NCI-H446 (cell line): ENCODE measurements around the gene MAGEA11.
"Not testable (repeated sequence)": the region's sequence is repeated elsewhere in the genome, so short reads cannot be mapped to it uniquely, and the experiment has no call there.

Source experiments
- DNase-seq, 2 experiments: peaks; one replicate each; lab custom pipeline; 2025; lab: John Stamatoyannopoulos, UW

Gene MAGEA11

DNA sequence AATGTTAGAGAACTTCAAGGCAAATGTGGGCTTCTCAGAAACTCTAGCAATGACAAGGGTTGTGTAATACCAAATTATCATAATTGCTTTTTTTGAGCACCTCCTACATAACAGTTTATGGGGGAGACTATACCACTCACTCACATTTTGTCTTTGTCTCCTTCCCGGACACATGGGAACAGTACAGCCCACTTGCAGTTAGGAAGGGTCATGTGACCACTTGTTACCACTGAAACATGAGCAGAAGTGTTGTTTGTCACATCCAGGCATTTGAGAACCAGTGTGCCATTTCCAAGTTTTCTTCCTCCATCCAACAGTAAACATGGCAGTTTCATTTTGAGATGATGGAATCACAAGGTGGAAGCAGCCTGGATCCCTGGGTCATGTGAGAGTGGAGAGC is 6.9 kb downstream of the MAGEA11 start:
- no peak for DNase-seq

DNA sequence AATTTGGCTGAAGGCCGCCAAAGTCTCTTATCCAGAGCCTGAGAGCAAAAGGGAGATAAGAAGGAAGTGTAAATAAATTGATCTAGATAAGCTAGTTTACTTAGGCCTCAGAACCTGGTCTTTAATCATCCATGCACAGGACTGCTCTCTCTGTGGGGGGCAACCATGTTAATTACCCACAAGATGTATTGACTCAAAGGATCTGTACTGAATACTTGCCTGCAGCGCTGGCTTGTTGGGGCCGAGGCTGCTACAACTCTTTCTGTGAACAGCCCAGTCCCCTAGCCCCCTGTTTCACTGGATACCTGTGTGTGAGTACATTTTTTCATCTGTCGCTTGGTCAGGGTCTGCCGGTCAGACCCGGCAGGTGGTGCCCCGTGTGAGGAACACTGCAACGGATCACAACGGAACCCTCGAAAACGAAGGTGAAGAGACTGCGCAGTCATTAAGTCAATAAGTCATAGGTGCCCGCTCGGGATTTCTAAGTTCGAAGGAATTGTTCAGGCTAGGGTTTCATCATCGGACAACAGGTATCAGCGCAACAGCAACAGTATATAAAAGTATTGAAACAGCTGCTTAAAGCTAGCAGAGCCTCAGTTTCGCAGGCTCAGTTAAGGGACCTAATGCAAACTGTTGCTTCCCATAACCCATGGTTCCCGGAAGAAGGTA is 8.3 kb downstream of the MAGEA11 start:
- no peak for DNase-seq

DNA sequence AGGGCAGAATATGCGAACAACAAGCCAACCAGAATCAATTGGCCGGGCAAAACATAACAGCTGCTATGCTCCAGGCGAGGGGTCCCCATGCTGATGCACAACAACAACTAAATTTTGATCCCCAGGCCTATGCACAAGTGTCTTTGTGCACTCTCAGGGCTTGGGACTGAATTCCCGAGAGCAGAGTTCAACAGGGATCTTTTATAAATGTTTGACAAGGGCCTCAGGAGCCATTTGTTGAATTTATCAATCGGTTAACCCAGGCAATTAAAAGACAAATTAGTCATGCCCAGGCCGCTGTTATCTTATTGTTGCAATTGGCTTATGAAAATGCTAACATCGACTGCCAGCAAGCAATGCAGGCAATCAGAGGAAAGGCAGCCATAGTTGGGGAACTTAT is 9.4 kb downstream of the MAGEA11 start:
- DNase-seq: not testable (repeated sequence)

DNA sequence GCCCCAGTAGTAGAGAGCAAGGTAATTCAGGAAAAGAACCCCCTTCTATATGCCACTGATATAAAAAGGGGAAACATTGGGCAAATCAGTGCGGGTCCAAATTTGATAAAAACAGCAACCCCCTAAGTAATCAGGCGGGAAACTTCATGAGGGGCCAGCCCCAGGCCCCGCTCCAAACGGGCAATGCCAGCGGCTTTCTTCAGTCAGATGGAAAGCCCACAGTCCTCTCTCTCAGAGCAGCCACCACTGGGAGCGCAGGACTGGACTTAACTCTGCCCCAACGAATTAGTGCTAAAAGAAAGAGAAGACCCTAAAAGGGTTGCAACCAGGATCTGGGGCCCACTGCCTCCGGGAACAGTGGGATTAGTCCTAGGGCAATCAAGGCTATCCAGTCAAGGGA is 9.9 kb downstream of the MAGEA11 start:
- no peak for DNase-seq

DNA sequence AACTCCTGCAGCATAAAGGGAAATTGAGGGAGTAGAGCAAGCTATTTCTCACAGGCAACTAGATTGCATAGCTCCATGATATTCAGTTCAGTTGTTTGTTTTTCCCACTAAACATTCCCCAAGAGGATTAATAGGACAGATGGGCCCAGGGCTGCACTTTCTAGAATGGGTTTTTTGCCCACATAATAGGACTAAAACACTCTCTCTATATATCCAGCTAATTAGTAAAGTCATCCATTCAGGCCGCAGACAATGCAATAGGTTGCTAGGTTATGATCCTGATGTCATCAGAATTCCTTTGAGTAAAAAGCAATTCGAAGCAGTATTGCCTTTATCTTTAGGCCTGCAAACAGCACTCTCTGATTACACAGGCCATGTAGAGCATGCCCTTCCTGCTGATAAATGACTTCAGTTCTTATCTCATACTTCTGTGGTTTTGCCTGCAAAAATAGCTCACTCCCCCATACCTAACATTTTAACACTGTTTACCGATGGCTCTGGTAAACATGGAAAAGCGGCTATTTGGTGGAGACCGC is 11.8 kb downstream of the MAGEA11 start:
- DNase-seq: not testable (repeated sequence)

DNA sequence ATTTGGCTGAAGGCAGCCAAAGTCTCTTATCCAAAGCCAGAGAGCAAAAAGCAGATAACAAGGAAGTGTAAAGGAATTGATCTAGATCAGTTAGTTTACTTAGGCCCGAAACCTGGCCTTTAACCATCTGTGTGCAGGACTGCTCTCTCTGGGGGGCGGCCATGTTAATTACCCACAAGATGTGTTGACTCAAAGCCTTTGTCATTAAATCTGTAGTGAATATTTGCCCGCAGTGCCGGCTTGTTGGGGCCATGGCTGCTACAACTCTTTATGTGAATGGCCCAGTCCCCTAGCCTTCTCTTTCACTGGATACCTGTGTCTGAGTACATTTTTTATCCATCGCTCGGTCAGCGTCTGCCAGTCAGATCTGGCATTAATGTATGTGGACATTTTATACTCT is 15.4 kb downstream of the MAGEA11 start:
- not testable (repeated sequence) for DNase-seq

DNA sequence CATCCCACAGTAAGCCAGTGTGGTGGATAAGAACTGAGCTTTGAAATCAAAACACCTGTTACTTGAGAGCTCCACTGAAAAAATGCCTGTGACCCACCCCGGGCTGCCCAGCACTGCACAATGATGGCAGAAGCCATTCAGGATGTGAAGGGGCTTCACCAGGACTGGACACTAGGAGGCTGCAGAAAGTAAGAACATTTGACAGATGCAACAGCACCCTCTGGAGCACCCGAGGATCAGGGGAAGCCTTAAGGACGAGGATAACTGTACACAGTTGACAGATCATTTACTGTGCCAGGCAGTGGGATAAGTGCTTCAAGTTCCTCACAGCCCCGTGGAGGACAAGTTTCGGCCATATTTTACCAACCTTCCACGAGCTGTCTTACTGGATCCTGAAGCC is 30.4 kb downstream of the MAGEA11 start:
- DNase-seq: not testable (repeated sequence)

DNA sequence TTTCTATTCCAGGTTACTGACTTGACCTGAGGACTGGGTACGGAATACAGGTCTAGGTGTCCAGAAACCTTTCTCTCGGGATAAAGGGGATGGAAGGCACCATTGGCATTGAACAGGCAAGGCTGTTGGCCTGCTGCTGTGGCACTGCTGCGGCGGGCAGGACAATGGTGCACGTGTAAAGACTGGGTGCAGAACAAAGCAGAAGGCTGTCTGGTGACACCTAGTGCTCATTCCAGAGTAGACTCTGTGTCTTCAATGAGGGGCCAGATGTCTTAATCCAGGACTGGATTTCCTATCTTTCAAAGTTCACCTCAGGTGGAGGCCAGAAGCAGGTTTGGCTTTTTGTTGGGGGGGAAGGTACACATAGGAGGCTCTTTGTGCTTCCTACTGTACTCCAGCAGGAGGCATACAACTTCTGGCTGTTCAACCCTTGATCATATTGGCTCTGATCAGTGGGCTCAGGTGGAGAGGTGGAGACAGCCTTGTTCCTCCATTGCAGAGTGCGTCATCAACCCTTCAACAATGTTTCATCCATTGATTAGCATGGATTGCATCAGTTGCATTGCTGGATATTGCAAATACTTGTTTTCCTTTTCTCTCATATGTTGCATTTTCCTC is 34.6 kb downstream of the MAGEA11 start:
- not testable (repeated sequence) for DNase-seq

DNA sequence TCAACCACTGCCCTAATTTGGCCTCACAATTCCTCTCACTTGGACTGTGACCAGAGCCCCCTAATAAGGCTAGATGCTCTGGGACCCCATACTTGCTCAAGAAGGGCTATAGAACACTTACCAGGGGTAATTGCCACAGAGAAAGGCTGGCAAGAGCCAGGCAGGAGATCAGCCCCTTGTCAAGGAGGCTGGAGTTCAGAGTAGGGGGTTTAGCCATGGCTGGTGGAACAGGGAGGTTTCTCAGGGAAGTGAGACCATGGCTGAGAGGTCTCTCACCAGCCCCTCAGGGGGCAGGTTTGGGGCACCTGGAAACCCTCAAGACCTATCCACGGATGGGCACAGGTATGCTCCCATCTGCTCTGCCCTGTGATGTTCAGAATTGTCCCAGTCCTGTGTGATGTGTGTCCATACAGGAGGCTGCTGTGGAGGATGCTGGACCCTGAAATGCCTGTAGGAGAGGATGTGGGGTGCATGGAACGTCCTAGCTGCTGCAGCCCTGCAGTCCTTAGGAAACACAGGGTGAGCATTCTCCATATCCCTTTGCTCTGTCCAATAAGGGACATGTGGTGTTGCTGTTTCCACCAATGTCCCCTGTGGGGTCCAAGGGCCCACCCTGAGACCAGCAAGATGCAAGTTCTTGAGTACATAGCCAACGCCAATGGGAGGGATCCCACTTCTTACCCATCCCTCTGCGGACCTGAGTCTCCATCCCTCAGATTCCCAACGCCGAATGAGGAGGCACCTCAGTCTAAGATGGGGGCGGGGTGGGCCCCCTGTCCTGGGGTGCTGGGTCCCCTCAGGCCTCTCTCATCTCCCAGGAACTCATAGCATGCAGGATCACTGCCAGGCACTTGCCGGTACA is 45.6 kb downstream of the MAGEA11 start:
- no peak for DNase-seq

DNA sequence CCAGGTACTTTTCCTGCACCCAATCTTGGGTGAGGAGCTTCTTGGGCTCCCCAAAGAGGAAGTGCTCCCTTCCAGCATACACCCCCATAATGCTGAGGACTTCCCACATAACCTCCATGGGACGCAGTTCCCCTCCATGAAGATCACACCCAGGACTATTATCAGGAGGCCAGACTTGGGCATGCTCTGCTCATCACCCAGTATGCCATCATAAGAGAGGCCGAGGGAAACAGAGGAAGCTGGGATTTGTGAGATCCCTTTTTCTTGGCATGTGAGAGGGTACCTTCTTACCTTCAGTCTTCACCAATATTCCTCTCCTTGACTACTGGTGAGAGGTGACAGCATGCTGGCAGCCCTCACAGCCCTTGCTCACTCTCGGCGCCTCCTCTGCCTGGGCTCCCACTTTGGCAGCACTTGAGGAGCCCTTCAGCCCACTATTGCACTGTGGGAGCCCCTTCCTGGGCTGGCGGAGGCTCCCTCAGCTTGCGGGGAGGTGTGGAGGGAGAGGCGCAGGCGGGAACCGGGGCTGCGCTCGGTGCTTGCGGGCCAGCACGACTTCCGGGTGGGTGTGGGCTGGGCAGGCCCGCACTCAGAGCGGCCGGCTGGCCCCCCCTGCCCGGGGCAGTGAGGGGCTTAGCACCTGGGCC is 46.3 kb downstream of the MAGEA11 start:
- no peak for DNase-seq

DNA sequence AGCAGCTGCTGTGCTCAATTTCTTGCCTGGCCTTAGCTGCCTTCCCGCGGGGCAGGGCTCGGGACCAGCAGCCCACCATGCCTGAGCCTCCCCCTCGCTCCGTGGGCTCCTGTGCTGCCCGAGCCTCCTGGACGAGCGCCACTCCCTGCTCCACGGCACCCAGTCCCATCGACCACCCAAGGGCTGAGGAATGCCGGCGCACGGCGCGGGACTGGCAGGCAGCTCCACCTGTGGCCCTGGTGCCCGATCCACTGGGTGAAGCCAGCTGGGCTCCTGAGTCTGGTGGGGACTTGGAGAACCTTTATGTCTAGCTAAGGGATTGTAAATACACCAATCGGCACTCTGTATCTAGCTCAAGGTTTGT is 46.8 kb downstream of the MAGEA11 start:
- DNase-seq: not testable (repeated sequence)

DNA sequence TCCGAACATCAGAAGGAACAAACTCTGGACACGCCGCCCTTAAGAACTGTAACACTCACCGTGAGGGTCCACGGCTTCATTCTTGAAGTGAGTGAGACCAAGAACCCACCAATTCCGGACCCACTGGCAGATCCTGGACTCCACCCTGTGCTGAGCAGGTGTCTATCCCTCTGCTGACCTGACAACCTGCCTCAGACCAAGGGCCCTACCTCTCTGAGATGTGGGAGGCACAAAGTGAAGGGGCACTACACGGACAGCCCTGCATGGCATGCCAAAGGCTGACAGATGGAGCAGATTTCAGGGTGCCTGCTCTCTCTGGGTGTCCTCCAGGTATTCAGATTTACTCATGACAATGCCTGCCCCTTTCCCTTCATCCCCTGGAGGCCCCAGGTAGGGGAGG is 48.0 kb downstream of the MAGEA11 start:
- DNase-seq: no peak

DNA sequence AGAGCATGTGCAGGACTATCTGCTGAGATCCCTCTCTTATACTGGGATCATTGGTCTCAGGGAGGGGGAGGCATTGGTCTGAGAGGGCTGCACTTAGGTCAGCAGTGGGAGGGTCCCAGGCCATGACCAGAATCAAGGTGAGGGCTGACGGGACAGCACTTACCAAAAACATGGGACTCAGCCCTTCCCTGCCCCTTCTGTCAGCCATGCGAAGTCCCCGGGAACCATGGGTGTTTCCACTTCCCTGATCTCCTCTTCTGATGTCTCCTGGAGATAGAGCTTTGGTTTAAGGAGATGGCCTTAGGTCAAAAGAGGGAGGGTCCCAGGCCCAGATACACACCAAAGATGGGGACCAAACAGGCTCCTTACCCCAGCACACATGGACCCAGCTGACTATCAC is 49.1 kb downstream of the MAGEA11 start:
- DNase-seq: no peak

DNA sequence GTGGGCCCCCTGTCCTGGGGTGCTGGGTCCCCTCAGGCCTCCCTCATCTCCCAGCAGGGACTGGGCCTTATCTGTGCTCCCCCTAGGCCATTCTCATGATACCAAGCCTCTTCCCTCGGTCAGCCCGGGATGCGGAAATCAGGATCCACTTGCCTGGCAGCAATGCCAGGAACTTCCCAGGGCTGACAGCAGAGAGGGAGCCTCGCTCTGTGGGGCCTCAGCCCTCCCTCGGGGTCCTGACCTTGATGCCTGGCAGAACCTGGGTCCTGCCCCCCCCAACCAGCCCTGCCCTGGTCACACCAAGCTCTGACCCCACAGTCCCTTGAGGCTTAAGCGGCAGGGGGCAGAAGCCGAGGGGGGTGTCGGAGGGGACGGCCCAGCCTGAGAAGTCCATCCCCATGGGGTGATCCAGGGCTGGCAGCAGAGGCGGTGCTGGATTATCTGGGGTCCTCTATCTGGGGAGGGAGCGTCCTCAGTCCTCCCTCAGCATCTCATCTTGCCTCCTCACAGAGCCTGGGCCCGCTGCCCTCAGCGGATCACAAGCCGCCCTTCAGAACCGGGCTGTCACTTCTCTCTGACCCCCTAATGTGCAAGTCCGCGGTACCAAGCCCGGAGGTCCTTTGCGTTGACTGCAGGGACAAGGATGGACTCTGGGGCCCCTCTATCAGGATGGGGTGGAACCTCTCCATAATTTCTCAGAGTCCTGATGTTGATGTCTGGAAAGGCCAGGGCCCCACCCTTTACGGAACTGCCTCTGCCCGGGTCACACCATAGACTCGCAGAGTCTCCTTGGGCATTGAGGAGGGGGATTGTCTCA is 50.2 kb downstream of the MAGEA11 start:
- not testable (repeated sequence) for DNase-seq

DNA sequence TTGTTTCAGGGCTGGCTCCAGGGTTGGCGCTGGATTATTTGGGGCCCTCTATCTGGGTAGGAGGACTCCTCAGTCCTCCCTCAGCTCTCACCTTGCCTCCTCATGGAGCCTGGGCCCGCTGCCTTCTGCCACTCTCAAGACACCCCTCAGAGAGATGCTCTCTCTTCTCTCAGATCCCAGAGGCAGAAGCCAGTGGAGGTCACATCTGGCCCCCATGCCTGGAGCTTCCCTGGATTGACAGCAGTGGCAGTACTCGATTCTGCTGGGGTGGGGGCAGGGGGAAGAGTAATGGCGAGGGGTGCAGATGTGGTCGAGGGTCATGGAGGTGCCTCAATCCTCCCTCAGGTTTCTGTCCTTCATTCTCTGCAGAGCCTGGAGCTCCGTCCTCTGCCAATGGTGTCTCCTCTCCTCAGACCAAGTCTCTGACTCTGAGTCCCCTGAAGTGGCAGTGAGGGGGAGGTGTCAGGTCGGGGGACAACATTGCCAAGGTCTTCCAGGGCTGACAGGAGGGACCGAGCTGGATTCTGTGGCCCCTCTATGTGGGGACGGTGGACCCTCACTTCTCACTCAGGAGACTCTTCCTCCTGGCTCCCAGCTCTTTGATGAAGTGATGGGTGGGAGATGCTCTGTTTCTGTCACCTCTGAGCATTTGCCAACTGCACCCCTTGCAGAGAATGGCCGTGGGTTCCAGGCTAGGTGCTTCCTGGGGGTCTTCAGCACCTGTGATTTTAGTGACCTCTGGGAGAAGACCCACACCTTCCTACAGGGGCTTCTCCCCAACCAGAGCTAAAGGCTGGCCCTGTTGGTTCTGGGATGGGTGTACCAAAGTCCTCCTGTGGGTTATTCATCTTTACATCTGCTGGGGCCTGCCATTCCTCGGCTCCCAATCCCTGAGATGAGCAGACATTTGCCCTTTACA is 51.1 kb downstream of the MAGEA11 start:
- DNase-seq: no peak
